H9 (cell line): ENCODE results near the gene OR5AN1. TPM values are rescaled to one million over a fixed set of nuclear protein-coding genes. Genes with fewer than 3 reads are reported as not detected.
"Not testable (repeated sequence)": the region's sequence is repeated elsewhere in the genome, so short reads cannot be mapped to it uniquely, and the experiment has no call there.

Experiments
- DNase-seq: peaks from one replicate; pipeline ENCODE4 v3.0.0-alpha.2; 2017
- H2AFZ ChIP-seq: one replicate; pipeline ENCODE4 v1.6.1; 2013; ENCODE audit warnings: mild to moderate bottlenecking, low read length, control low read depth, moderate library complexity
- H2AK5ac ChIP-seq: 2 replicates; pipeline ENCODE4 v1.6.1; 2013; ENCODE audit warnings: low read length, control low read depth, mixed read lengths; ENCODE audit not compliant: insufficient read length
- H2BK120ac ChIP-seq: one replicate; pipeline ENCODE4 v1.6.1; 2013; ENCODE audit warnings: low read depth, mild to moderate bottlenecking, low read length, control low read depth, inconsistent platforms; ENCODE audit not compliant: poor library complexity, severe bottlenecking
- H2BK12ac ChIP-seq: 2 replicates; pipeline ENCODE4 v1.6.1; 2013; ENCODE audit warnings: low read length, control low read depth, mixed read lengths, low read depth; ENCODE audit not compliant: insufficient read length
- H2BK15ac ChIP-seq: 2 replicates; pipeline ENCODE4 v1.6.1; 2013; ENCODE audit warnings: low read depth, low read length, control low read depth
- H2BK20ac ChIP-seq: one replicate; pipeline ENCODE4 v1.6.1; 2013; ENCODE audit warnings: low read depth, mild to moderate bottlenecking, low read length, control low read depth, inconsistent platforms; ENCODE audit not compliant: poor library complexity, severe bottlenecking
- H2BK5ac ChIP-seq: 2 replicates; pipeline ENCODE4 v1.6.1; 2013; ENCODE audit warnings: low read length, control low read depth, mixed read lengths; ENCODE audit not compliant: insufficient read length
- H3K14ac ChIP-seq: 2 replicates; pipeline ENCODE4 v1.6.1; 2013; ENCODE audit warnings: low read length, control low read depth; ENCODE audit not compliant: insufficient read depth
- H3K18ac ChIP-seq: 2 replicates; pipeline ENCODE4 v1.6.1; 2013; ENCODE audit warnings: low read depth, mild to moderate bottlenecking, mixed read lengths, low read length, control low read depth; ENCODE audit not compliant: insufficient read length
- H3K23ac ChIP-seq: 2 replicates; pipeline ENCODE4 v1.6.1; 2013; ENCODE audit warnings: low read length, control low read depth, mixed read lengths, low read depth; ENCODE audit not compliant: insufficient read length
- H3K23me2 ChIP-seq: 2 replicates; pipeline ENCODE4 v1.6.1; 2013; ENCODE audit warnings: low read depth, mild to moderate bottlenecking, mixed read lengths, low read length, control low read depth; ENCODE audit not compliant: insufficient read length, poor library complexity, severe bottlenecking
- H3K27ac ChIP-seq: 2 replicates; pipeline ENCODE4 v1.5.1; 2013; ENCODE audit warnings: low read length, control low read depth, mixed read lengths, low read depth; ENCODE audit not compliant: insufficient read length
- H3K27me3 ChIP-seq: 2 replicates; pipeline ENCODE4 v1.6.1; 2013; ENCODE audit warnings: low read length, control low read depth, inconsistent platforms; ENCODE audit not compliant: insufficient read depth
- H3K4ac ChIP-seq: 2 replicates; pipeline ENCODE4 v1.6.1; 2013; ENCODE audit warnings: low read depth, mild to moderate bottlenecking, control low read depth, inconsistent platforms, low read length, moderate library complexity
- H3K4me1 ChIP-seq: 2 replicates; pipeline ENCODE4 v1.6.1; 2013; ENCODE audit warnings: low read length, control low read depth, inconsistent platforms; ENCODE audit not compliant: insufficient read depth
- H3K4me2 ChIP-seq: 2 replicates; pipeline ENCODE4 v1.6.1; 2013; ENCODE audit warnings: low read length, control low read depth, mixed read lengths; ENCODE audit not compliant: insufficient read length, insufficient read depth
- H3K56ac ChIP-seq: 2 replicates; pipeline ENCODE4 v1.6.1; 2013; ENCODE audit warnings: low read depth, mild to moderate bottlenecking, mixed read lengths, low read length, control low read depth; ENCODE audit not compliant: insufficient read length
- H3K79me1 ChIP-seq: 2 replicates; pipeline ENCODE4 v1.6.1; 2013; ENCODE audit warnings: low read depth, mild to moderate bottlenecking, moderate library complexity, low read length, control low read depth, inconsistent platforms; ENCODE audit not compliant: insufficient read depth, poor library complexity, severe bottlenecking
- H3K79me2 ChIP-seq: 2 replicates; pipeline ENCODE4 v1.6.1; 2013; ENCODE audit warnings: low read length, control low read depth, inconsistent platforms; ENCODE audit not compliant: insufficient read depth
- H3K9ac ChIP-seq: 2 replicates; pipeline ENCODE4 v1.6.1; 2013; ENCODE audit warnings: low read length, control low read depth, mixed read lengths; ENCODE audit not compliant: insufficient read length; ENCODE audit errors: extremely low read depth
- H3K9me3 ChIP-seq: one replicate; pipeline ENCODE4 v1.6.1; 2013; ENCODE audit warnings: low read depth, low read length, inconsistent platforms; ENCODE audit not compliant: control insufficient read depth
- H3T11ph ChIP-seq: one replicate; pipeline ENCODE4 v1.6.1; 2013; ENCODE audit warnings: mild to moderate bottlenecking, low read length, control low read depth, inconsistent platforms
- H4K20me1 ChIP-seq: one replicate; pipeline ENCODE4 v1.6.1; 2013; ENCODE audit not compliant: control insufficient read depth, insufficient read length, insufficient read depth
- H4K5ac ChIP-seq: 2 replicates; pipeline ENCODE4 v1.6.1; 2013; ENCODE audit warnings: low read depth, mild to moderate bottlenecking, mixed read lengths, low read length, control low read depth; ENCODE audit not compliant: insufficient read length
- H4K8ac ChIP-seq: replicated peaks from 2 replicates; pipeline ENCODE4 v1.6.1; 2013; ENCODE audit warnings: low read length, control low read depth, mixed read lengths, low read depth; ENCODE audit not compliant: insufficient read length
- H4K91ac ChIP-seq: 2 replicates; pipeline ENCODE4 v1.6.1; 2013; ENCODE audit warnings: low read depth, mild to moderate bottlenecking, moderate library complexity, mixed read lengths, low read length, control low read depth; ENCODE audit not compliant: insufficient read length
- H3K27ac Mint-ChIP-seq, 3 experiments: 2 replicates in 2 of 3; 3 replicates in 1 of 3; pipeline ENCODE4 v1.8.0; 2020 to 2021; ENCODE audit warnings: mixed read lengths in 3 of 3, mild to moderate bottlenecking in 1 of 3, moderate library complexity in 1 of 3
- H3K27me3 Mint-ChIP-seq: 2 replicates; pipeline ENCODE4 v1.8.0; 2021; ENCODE audit warnings: low read depth, mild to moderate bottlenecking, moderate library complexity, mixed read lengths
- H3K36me3 Mint-ChIP-seq, 3 experiments: 2 replicates in 2 of 3; 3 replicates in 1 of 3; pipeline ENCODE4 v1.8.0; 2020 to 2021; ENCODE audit warnings: low read depth in 3 of 3, mixed read lengths in 3 of 3; ENCODE audit not compliant: insufficient read depth in 1 of 3
- H3K4me1 Mint-ChIP-seq, 2 experiments: 2 replicates each; pipeline ENCODE4 v1.8.0; 2020; ENCODE audit warnings: mixed read lengths in 2 of 2
- H3K4me3 Mint-ChIP-seq, 2 experiments: 2 replicates in 1 of 2; 3 replicates in 1 of 2; pipeline ENCODE4 v1.8.0; 2020 to 2021; ENCODE audit warnings: mild to moderate bottlenecking in 2 of 2, mixed read lengths in 2 of 2, moderate library complexity in 1 of 2
- H3K9me3 Mint-ChIP-seq, 2 experiments: 2 replicates in 1 of 2; 3 replicates in 1 of 2; pipeline ENCODE4 v1.8.0; 2020; ENCODE audit warnings: mild to moderate bottlenecking in 2 of 2, mixed read lengths in 2 of 2, moderate library complexity in 1 of 2
- WGBS: extraction: QIAGEN DNeasy Blood & Tissue Kit; methylation state at CpG from one replicate; pipeline ENCODE4 v1.1.7; 2013; ENCODE audit warnings: missing lambda C conversion rate, low lambda C conversion rate, mixed read lengths; ENCODE audit not compliant: insufficient read length; ENCODE audit errors: extremely low coverage; 5-methylcytosine and 5-hydroxymethylcytosine counted together
- total RNA-seq: library from RNA; stranded (reverse); gene quantifications from 2 replicates; pipeline ENCODE4 v1.2.1, GENCODE V29; 2021
- TF ChIP-seq, protein P1 (sequence below): fragments of 200-600 bp; sonication (generic); conservative IDR thresholded peaks from 3 replicates; pipeline ENCODE4 v1.8.0; 2021; ENCODE audit warnings: antibody characterized with exemption, mild to moderate bottlenecking

Gene OR5AN1
- total RNA-seq, 1 experiment from 2014 or later: not detected

DNA sequence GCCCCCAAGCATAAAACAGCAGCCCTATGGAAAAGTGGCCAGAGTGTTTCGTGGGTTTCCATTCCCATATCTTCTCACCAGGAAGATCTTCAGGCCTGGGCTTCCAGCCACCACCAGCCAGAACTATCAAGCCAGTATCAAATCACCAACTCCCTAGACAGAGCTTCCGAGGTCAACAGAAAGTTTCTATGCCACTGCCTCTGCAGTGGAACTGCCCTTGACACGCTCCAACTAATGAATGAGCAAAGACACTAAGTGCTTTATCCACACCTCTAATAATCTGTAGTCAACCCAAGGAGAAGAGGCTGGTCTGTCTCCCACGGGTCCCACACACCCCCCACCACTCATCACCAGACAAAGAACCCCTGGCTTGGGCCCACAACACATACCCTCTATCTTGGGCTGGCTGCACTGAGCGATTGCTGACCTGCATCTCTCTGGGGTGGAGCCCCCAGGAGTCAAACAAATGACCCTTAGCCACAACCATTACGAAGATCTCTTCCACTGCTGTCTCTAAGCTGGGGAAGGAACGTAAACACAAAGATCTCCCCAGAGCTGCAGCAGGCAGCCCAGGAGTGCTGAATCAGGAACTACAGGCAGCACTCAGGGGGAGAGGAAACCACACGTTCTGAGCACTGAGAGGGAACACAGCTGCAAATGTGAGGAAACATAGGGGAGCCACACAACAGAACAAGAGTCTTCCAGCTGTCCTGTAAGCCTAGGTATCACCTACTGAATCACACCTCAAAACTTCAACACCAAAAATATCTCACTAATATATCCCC, 9.7 kb downstream of the OR5AN1 start:
- no peak for DNase-seq
- Histone ChIP-seq H3K27ac (no peak overlapping the region), H2AFZ (no peak overlapping the region), H3K23me2 (peaks cover 3% of the 10 kb centered on the region), H2AK5ac (no peak overlapping the region), H2BK15ac (no peak overlapping the region), H3K23ac (no peak overlapping the region), H3K79me1 (no peaks in the 10 kb centered on the region), H4K91ac (no peak overlapping the region), H2BK5ac (no peak overlapping the region), H3K79me2 (no peaks in the 10 kb centered on the region), H3K18ac (no peak overlapping the region), H3K56ac (no peak overlapping the region), H2BK20ac (no peak overlapping the region), H3K9ac (no peak overlapping the region), H3K4me1 (no peaks in the 10 kb centered on the region), H3K14ac (no peak overlapping the region), H3K9me3 (no peaks in the 10 kb centered on the region), H3K4me2 (no peak overlapping the region), H2BK120ac (no peak overlapping the region), H4K5ac (no peak overlapping the region), H3K4ac (no peak overlapping the region), H4K20me1 (no peaks in the 10 kb centered on the region), H4K8ac (no peak overlapping the region), H2BK12ac (no peak overlapping the region), H3T11ph (no peak overlapping the region), H3K27me3 (no peaks in the 10 kb centered on the region)
- no peaks in the 10 kb centered on the region for H3K27me3 Mint-ChIP-seq
- no CpG with 5 or more reads among the region's 8 CpGs for WGBS
- no peaks in the 10 kb centered on the region for H3K4me1 Mint-ChIP-seq
- TF ChIP-seq, protein P1, sequence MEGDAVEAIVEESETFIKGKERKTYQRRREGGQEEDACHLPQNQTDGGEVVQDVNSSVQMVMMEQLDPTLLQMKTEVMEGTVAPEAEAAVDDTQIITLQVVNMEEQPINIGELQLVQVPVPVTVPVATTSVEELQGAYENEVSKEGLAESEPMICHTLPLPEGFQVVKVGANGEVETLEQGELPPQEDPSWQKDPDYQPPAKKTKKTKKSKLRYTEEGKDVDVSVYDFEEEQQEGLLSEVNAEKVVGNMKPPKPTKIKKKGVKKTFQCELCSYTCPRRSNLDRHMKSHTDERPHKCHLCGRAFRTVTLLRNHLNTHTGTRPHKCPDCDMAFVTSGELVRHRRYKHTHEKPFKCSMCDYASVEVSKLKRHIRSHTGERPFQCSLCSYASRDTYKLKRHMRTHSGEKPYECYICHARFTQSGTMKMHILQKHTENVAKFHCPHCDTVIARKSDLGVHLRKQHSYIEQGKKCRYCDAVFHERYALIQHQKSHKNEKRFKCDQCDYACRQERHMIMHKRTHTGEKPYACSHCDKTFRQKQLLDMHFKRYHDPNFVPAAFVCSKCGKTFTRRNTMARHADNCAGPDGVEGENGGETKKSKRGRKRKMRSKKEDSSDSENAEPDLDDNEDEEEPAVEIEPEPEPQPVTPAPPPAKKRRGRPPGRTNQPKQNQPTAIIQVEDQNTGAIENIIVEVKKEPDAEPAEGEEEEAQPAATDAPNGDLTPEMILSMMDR: no peak
- peaks cover 5 to 22% (median 7%) of the 10 kb centered on the region in 3 experiments; a peak in 5 of 7 replicates for H3K36me3 Mint-ChIP-seq
- H3K4me3 Mint-ChIP-seq: no peak overlapping the region; a peak in 1 of 5 replicates
- H3K27ac Mint-ChIP-seq: no peak overlapping the region
- peaks cover 40 to 73% of the 10 kb centered on the region in 2 experiments for H3K9me3 Mint-ChIP-seq

DNA sequence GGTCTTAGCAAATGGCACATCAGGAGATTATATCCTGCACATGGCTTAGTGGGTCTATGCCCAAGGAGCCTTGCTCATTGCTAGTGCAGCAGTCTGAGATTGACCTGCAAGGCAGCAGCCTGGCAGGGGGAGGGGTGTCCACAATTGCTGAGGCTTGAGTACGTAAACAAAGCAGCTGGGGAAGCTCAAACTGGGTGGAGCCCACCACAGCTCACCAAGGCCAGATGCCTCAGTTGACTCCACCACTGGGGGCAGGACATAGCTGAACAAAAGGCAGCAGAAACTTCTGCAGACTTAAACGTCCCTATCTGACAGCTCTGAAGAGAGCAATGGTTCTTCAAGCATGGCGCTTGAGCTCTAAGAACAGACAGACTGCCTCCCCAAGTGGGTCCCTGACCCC, 13.6 kb downstream of the OR5AN1 start:
- not testable (repeated sequence) for H3K27ac ChIP-seq, H4K5ac ChIP-seq, H3K4me1 ChIP-seq, H3K4ac ChIP-seq, H3K56ac ChIP-seq, H3T11ph ChIP-seq, H2AFZ ChIP-seq, H3K9me3 ChIP-seq, H3K27me3 ChIP-seq, DNase-seq, H3K18ac ChIP-seq, H4K91ac ChIP-seq, H3K79me2 ChIP-seq, H3K23me2 ChIP-seq, H3K14ac ChIP-seq, H3K4me3 Mint-ChIP-seq, H3K9ac ChIP-seq, H3K79me1 ChIP-seq, H3K4me1 Mint-ChIP-seq, H2BK5ac ChIP-seq, H2BK12ac ChIP-seq, H2BK120ac ChIP-seq, H4K20me1 ChIP-seq, H4K8ac ChIP-seq, H3K27me3 Mint-ChIP-seq, H3K27ac Mint-ChIP-seq, H2BK15ac ChIP-seq, H3K4me2 ChIP-seq, H2AK5ac ChIP-seq, H3K23ac ChIP-seq, H2BK20ac ChIP-seq
- Mint-ChIP-seq H3K36me3 (peaks cover 7 to 25% (median 9%) of the 10 kb centered on the region in 3 experiments; a peak in 4 of 7 replicates), H3K9me3 (peaks cover 47 to 70% of the 10 kb centered on the region in 2 experiments)
- no CpG with 5 or more reads among the region's 3 CpGs for WGBS
